GM18867 (cell line): ENCODE data around the gene TECPR1.

ENCODE experiments used
- ATAC-seq: cut with Tn5 transposase; IDR thresholded peaks from one replicate; pipeline ENCODE4 v1.9.1; 2021; ENCODE audit warnings: mild to moderate bottlenecking, moderate library complexity; ENCODE audit not compliant: unreplicated experiment

The TECPR1 gene

GRCh38 chr7:98248156-98248555 lies 3.9 kb downstream of the TECPR1 start:
- ATAC-seq: no peak

DNA sequence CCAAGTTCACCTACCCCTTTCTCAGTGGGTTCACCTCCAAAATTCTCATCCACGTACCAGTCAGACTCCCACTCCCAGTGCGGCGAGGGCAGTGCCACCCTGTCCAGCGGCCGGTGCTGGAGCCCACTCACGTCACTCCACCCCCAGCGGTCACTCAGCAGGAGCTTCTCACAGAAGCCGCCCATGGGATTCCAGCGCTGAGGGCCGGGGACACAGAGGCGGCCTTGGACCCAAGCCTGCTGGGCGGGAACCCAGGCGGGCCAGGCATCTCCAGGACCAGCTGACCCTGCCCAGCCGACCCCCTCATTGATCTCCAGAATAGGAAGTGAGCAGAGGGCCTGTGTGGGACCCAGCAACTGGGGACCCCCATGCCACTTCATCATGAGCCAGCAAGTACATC lies 7.2 kb downstream of the TECPR1 start:
- ATAC-seq: no peak

- no peak for ATAC-seq
Observed at GRCh38 chr7:98242934-98243333, 9.1 kb downstream of the TECPR1 start.

DNA sequence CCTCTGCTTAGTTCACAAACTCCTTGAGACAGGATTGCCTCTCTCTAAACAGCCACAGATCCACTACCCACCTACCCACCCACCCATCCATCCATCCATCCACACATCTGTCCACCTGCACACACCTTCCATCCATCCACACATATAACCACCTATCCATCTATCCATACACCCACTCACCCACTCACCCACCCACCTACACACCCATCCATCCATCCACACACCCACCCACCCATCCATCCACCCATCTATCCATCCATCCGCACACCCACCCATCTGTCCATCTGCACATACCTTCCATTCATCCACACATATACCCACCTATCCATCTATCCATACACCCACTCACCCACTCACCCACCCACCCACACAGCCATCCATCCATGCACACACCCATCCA lies 9.7 kb downstream of the TECPR1 start:
- ATAC-seq: no peak

DNA sequence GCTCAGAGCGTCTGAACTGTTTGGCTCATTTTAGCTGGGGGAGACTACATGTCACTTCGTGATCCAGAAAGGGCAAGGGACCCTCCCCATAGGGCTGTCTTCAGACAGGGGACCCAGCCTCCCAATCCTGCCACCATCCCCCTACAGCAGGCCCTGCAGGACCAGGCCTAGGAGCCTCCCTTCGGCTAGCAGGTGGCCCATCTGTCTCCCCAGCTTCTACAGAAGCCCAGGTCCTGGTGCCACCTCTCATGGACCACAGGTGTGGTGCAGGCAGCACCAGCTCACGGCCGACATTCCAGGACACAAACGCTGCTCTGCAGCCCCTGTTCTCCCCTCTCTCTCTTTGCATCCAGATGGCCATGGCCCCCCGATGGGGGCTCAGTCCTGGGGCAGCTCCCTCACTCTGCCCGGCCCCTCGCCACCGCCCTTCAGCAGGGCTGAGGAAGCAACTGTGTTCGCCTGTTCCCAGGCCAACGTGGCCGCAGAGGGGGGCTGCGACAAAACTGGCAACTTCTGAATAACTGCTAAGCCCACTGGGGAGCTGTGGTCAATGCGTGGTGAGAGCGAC lies 10.3 kb downstream of the TECPR1 start:
- no peak for ATAC-seq

- ATAC-seq: no peak
Observed at GRCh38 chr7:98240961-98241673, 10.9 kb downstream of the TECPR1 start.

GRCh38 chr7:98238976-98239375 lies 13.1 kb downstream of the TECPR1 start:
- ATAC-seq: no peak

GRCh38 chr7:98238076-98238475 lies 14.0 kb downstream of the TECPR1 start:
- no peak for ATAC-seq

DNA sequence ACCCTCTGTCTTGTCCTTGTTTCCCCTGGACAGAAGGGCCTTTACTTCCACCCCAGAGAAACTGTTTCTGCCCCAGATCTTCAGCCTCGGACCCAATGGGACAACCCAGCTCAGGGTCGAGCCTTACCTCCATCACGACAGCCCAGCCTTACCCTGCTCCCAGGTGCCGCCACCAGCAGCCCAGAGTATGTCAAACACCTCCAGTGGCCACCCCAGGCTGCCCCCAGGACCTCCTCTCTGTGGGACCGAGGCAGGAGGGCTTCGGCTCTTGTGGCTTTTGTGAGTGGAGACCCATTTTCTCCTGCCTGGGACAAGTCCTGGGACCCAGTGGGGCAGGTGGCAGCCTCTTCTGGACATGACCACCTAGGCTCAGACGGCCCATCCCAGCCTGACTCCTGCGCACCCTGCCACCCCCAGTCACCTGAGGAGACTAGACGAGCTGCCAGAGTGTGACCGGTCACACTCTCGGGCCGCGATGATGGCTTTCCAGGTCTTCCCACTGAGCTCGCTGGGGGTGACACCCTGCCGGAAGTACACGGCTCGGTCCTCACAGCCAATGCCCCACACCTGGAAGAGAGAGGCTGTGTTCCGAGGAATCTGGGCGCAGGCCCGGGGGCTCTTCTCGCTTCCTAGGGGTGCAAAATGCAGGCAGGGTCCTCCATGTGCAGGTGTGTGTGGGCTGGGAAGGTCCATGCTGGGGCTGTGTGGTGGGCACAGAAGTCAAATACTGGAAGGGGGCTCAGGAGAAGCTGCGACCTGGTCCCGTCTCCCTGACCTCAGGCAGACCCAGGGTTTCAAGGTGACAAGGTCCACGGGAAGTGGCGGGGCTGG lies 15.5 kb downstream of the TECPR1 start:
- ATAC-seq: no peak

- ATAC-seq: no peak
Observed at GRCh38 chr7:98235901-98236300, 16.1 kb downstream of the TECPR1 start.

DNA sequence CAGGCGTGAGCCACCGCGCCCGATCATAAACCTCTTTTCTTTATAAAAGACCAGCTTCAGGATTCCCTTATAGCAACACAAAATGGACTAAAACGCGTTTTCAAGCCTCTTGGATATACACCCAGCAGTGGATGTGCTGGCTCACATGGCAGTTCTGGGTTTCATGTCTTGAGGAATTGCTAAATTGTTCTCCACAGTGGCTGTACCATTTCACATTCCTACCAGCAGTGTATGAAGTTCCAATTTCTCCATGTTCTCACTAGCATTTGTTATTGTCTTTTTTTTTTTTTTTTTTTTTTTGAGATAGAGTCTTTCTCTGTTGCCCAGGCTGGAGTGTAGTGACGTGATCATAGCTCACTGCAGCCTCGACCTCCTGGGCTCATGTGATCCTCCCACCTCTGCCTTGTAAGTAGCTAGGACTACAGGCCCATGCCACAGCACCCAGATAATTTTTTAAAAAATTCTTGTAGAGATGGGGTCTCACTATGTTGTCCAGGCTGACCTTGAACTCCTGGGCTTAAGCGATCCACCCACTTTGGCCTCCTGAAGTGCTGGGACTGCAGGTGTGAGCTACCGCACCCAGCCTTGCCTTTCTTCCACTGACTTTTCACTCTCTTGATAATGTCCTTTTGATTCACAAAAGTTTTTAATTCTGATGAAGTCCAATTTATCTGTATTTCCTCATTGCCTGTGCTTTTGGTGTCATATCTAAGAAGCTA lies 17.4 kb downstream of the TECPR1 start:
- no peak for ATAC-seq

DNA sequence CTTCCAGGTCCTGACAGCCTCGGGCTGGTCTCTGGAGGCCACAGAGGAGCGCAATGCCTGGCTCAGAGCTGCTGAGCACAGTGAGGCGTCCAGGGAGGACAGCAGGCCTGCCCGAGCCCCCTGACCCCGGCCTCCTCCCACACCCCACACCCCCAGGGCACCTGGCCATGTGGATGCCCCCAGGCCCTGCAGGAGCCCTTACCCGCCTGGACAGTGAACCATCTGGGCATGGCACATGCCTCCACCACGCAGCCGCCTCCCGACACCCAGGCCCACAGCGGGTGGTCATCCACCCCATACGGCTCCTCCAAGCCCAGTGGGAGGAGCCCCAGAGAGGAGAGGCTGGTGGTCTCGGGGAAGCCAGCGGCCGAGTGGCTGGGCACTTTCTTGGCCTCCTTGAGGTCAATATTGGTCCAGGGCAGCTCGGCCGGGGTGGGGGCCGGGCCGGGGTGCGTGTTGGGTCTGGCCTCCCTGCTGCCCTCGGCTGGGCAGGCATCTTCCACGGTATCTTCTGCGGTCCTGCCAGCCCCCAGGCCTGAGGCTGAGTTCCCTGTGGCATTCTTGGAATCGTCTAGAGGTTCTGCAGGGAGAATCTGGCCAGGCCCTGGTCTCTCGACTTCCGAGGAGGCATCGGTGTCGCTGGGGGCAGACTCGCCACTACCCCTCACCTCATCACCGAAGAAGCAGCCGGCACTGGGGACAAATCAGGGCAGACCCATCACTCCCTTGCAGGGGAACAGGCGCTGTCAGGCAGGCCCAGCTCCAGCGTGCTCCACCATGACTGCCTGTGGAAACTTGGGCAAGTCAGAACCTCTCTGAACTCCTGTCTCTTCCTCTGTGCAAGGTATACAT lies 18.6 kb downstream of the TECPR1 start:
- no peak for ATAC-seq

- no peak for ATAC-seq
Observed at GRCh38 chr7:98232799-98233198, 19.2 kb downstream of the TECPR1 start.

DNA sequence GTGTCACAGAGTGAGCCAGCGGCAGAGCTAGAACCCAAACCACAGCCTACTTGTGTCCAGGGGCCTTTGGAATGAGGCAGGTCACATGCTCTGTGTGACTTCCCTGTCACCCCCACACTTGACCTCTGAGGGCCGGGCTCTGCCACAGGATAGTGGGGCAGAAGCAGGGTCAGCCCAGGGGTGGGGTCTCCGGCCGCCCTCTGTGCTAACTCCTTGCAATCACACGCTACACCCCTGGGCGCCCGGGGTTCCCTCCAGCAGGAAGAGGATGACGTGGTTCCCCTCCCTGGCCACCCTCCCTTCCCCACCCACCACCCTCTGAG lies 19.8 kb downstream of the TECPR1 start:
- ATAC-seq: no peak

DNA sequence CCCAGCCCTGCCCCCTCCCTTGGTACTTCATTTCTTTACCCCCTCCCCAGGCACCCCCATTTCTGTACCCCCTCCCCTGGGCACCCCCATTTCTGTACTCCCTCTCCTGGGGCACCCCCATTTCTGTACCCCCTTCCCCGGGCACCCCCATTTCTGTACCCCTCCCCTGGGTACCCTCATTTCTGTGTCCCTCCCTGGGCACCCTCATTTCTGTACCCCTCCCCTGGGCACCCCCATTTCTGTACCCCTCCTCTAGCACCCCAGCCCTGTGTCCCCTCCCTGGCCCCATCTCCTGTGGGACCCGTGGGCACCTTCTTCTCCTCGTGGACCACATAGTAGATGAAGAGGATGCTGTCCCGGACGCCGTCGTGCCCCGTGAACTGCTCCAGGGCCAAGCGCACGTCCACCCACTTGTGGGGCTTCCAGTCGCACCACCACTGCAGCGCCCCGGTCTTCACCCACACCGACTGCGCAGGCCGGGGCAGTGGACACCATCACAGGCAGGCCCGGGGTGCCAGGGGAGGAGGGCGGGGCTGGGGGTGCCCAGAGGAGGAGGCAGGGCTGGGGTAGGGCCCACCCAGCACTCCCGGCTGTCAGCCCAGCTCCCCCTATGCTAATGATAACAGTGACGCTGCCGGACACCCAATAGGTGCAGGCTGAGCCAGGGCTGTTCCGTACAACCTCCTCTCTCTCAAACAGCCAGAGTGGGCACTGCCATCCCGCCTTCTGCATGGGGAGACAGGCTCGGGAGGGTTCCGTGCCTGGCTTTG lies 20.4 kb downstream of the TECPR1 start:
- no peak for ATAC-seq

DNA sequence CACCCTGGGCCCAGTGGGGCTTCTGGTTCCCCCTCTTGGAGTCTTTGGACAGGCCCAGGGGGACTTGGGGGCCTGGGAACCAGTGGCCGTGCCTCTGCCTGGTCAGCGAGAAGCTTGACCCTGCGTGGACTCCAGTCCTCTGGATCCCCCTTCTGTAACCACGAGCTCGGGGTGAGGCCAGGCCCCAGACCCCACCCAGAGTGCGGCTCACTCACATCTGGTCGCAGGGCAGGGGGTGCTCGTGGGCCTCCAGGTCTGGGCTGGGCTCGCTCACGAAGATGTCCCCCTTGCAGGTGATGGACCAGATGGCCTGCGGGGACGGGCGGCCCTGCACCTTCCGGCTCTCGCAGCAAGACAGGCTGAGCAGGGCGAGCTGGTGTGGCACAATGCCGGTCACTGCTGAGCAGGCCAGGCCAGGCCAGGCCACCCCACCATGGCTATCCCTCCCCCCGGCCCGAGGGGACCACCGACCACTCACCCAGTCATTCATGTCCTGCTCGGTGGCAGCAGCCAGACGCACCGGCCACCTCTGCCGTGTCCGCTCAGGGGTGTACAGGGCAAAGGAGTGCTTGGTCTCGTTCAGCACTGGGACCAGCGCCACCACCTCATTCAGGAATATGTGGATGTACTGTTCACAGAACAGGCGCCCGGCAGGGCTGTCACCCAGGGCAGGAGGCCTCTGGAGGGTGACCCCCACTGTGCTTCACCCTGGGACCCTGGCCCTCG lies 21.1 kb downstream of the TECPR1 start:
- no peak for ATAC-seq

GRCh38 chr7:98229991-98230745 lies 21.9 kb downstream of the TECPR1 start:
- no peak for ATAC-seq

DNA sequence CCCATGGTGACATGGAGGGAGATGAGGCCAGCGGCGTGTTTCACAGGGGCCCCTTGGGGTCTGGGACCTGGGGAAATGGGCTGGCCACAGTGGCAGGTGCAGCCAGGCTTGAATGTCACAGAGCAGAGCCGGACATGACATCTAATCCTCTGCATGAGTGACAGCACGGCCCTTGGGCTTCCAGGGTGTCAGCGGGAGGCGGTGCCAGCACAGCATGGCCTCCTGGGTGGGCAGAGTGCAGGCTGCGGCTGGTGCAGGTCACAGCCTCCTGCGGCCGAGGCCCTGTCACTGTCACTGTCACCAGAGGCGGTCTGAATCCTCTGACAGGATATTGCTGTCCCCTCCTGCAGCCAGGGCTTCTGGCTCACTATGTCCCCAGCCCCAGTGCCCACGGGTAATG lies 22.6 kb downstream of the TECPR1 start:
- ATAC-seq: no peak

GRCh38 chr7:98228801-98229200 lies 23.2 kb downstream of the TECPR1 start:
- ATAC-seq: no peak
